DND-41 (cell line): ENCODE data around the gene SLC22A7.

Experiments
- ATAC-seq: fragments of 200-7000 bp; cut with Tn5 transposase; 3 replicates; pipeline ENCODE4 v1.9.1; 2021; ENCODE audit warnings: low read depth; ENCODE audit not compliant: insufficient read depth
- DNase-seq: peaks from one replicate; pipeline ENCODE4 v3.0.0-alpha.2; 2020
- H2AFZ ChIP-seq: 2 replicates; pipeline ENCODE4 v1.6.0; 2012; ENCODE audit warnings: low read depth, low read length
- H3K27ac ChIP-seq: 2 replicates; pipeline ENCODE4 v1.5.1; 2012; ENCODE audit warnings: low read length, inconsistent platforms
- H3K27me3 ChIP-seq: fragments of 200-600 bp; sonication (generic); 2 replicates; pipeline ENCODE4 v1.6.0; 2012; ENCODE audit warnings: low read length, mild to moderate bottlenecking, inconsistent platforms; ENCODE audit not compliant: insufficient read depth, poor library complexity
- H3K36me3 ChIP-seq: 2 replicates; pipeline ENCODE4 v1.5.1; 2012; ENCODE audit warnings: low read length, inconsistent platforms; ENCODE audit not compliant: insufficient read depth
- H3K4me1 ChIP-seq: 2 replicates; pipeline ENCODE4 v1.5.1; 2012; ENCODE audit warnings: mild to moderate bottlenecking, low read length; ENCODE audit not compliant: insufficient read depth
- H3K4me2 ChIP-seq: 2 replicates; pipeline ENCODE4 v1.6.0; 2012; ENCODE audit warnings: mild to moderate bottlenecking, moderate library complexity, low read length, inconsistent platforms; ENCODE audit not compliant: insufficient read depth
- H3K4me3 ChIP-seq, 2 experiments: fragments of 200-600 bp in 1 of 2; shearing (Covaris generic) in 1 of 2; 2 replicates each; pipeline ENCODE4 v1.5.1; 2012 to 2016; ENCODE audit warnings: inconsistent platforms in 2 of 2, low read length in 2 of 2, mild to moderate bottlenecking in 2 of 2, low read depth in 1 of 2, moderate library complexity in 1 of 2
- H3K79me2 ChIP-seq: 2 replicates; pipeline ENCODE4 v1.6.0; 2012; ENCODE audit warnings: low read length, inconsistent platforms; ENCODE audit not compliant: insufficient read depth
- H3K9ac ChIP-seq: 2 replicates; pipeline ENCODE4 v1.6.0; 2012; ENCODE audit warnings: low read depth, mild to moderate bottlenecking, inconsistent platforms, low read length, moderate library complexity
- H3K9me3 ChIP-seq: 2 replicates; pipeline ENCODE4 v1.5.1; 2012; ENCODE audit warnings: low read length, moderate library complexity, mild to moderate bottlenecking, inconsistent platforms; ENCODE audit not compliant: insufficient read depth, severe bottlenecking
- H4K20me1 ChIP-seq: 2 replicates; pipeline ENCODE4 v1.6.0; 2012; ENCODE audit warnings: low read length; ENCODE audit not compliant: insufficient read depth
- CTCF ChIP-seq: IDR thresholded peaks from 2 replicates; pipeline ENCODE4 v1.5.1; 2012; ENCODE audit warnings: borderline replicate concordance, low read length, moderate library complexity, mild to moderate bottlenecking; ENCODE audit not compliant: poor library complexity, severe bottlenecking; ENCODE audit errors: extremely low read depth
- EZH2 ChIP-seq: IDR thresholded peaks from 3 replicates; pipeline ENCODE4 v1.6.1; 2012; ENCODE audit warnings: borderline replicate concordance, low read depth, mild to moderate bottlenecking, moderate library complexity, low read length, inconsistent platforms; ENCODE audit not compliant: severe bottlenecking

Gene SLC22A7

GRCh38 chr6:43275801-43276576 is 22.1 kb upstream of the SLC22A7 start:
- Histone ChIP-seq H3K9ac (no peak overlapping the region), H3K4me2 (no peak overlapping the region), H3K27ac (no peak overlapping the region)

GRCh38 chr6:43276577-43277305 is 21.3 kb upstream of the SLC22A7 start:
- H4K20me1 ChIP-seq, result no peaks in the 10 kb centered on the region
- no peaks in the 10 kb centered on the region for H3K4me1 ChIP-seq
- H3K27ac ChIP-seq, result no peak overlapping the region
- TF ChIP-seq CTCF (no peak), EZH2 (no peak)
- H3K4me2 ChIP-seq, result no peak overlapping the region
- H3K36me3 ChIP-seq, result no peaks in the 10 kb centered on the region
- no peak overlapping the region for H2AFZ ChIP-seq
- H3K79me2 ChIP-seq, result no peaks in the 10 kb centered on the region
- no peak overlapping the region for H3K9ac ChIP-seq
- ATAC-seq (no peak), DNase-seq (no peak)
- H3K9me3 ChIP-seq, result no peaks in the 10 kb centered on the region
- H3K27me3 ChIP-seq, result peaks cover 11% of the 10 kb centered on the region
- no peak overlapping the region for H3K4me3 ChIP-seq

More at GRCh38 chr6:43275801-43276576, 22.1 kb upstream of the SLC22A7 start:
- no peaks in the 10 kb centered on the region for H3K4me1 ChIP-seq
- H3K36me3 ChIP-seq, result no peaks in the 10 kb centered on the region
- no peaks in the 10 kb centered on the region for H4K20me1 ChIP-seq
- DNase-seq (no peak), ATAC-seq (no peak)
- no peak overlapping the region for H2AFZ ChIP-seq
- H3K27me3 ChIP-seq, result peaks cover 8% of the 10 kb centered on the region
- no peaks in the 10 kb centered on the region for H3K9me3 ChIP-seq
- no peaks in the 10 kb centered on the region for H3K79me2 ChIP-seq
- H3K4me3 ChIP-seq, result no peak overlapping the region
- TF ChIP-seq CTCF (no peak), EZH2 (no peak)

GRCh38 chr6:43277306-43277642 is 20.8 kb upstream of the SLC22A7 start:
- no peaks in the 10 kb centered on the region for H4K20me1 ChIP-seq
- no peaks in the 10 kb centered on the region for H3K4me1 ChIP-seq
- no peaks in the 10 kb centered on the region for H3K79me2 ChIP-seq
- ATAC-seq, result no peak
- H3K9ac ChIP-seq, result no peak overlapping the region
- no peak overlapping the region for H3K4me2 ChIP-seq
- no peak for DNase-seq
- no peak overlapping the region for H3K4me3 ChIP-seq
- peaks cover 11% of the 10 kb centered on the region for H3K27me3 ChIP-seq
- H3K36me3 ChIP-seq, result no peaks in the 10 kb centered on the region
- no peak overlapping the region for H2AFZ ChIP-seq
- TF ChIP-seq EZH2, result no peak
- TF ChIP-seq CTCF, result no peak
- H3K9me3 ChIP-seq, result no peaks in the 10 kb centered on the region
- H3K27ac ChIP-seq, result no peak overlapping the region
